Keratinocyte (primary cell): Measurements from ENCODE around the gene TAOK2.

Experiments
- EZH2 ChIP-seq: IDR thresholded peaks from one replicate; pipeline ENCODE4 v1.6.1; 2012; ENCODE audit warnings: inconsistent platforms, mild to moderate bottlenecking, low read length, moderate library complexity
- TF ChIP-seq, protein P1 (sequence below), 3 experiments: IDR thresholded peaks in 1 of 3; conservative IDR thresholded peaks in 1 of 3; optimal IDR thresholded peaks in 1 of 3; 2 replicates in 2 of 3; 3 replicates in 1 of 3; pipeline versions ENCODE3 to v1.5.1; 2011; ENCODE audit warnings: low read length in 3 of 3, mild to moderate bottlenecking in 3 of 3, moderate library complexity in 2 of 3, control low read depth in 1 of 3, inconsistent platforms in 1 of 3; ENCODE audit not compliant: insufficient read depth in 2 of 3; ENCODE audit errors: extremely low read depth in 1 of 3

DNA sequence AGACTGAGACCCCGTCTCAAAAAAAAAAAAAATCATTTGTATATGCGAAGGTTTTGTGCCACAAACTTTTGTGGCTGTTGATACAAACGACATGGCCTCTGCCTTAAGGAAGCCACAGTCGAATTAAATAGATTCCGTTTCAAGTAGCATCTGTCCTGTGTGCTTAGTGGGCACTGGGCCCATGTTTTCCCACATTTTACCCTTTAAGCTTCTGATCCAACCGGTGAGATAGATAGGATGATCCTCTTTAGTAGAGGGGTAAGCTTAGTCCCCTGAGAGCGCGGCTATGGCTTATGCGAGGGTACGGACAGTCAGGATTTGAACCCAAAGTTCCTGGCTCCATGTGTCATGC is 12.6 kb upstream of the TAOK2 start:
- TF ChIP-seq, protein P1, sequence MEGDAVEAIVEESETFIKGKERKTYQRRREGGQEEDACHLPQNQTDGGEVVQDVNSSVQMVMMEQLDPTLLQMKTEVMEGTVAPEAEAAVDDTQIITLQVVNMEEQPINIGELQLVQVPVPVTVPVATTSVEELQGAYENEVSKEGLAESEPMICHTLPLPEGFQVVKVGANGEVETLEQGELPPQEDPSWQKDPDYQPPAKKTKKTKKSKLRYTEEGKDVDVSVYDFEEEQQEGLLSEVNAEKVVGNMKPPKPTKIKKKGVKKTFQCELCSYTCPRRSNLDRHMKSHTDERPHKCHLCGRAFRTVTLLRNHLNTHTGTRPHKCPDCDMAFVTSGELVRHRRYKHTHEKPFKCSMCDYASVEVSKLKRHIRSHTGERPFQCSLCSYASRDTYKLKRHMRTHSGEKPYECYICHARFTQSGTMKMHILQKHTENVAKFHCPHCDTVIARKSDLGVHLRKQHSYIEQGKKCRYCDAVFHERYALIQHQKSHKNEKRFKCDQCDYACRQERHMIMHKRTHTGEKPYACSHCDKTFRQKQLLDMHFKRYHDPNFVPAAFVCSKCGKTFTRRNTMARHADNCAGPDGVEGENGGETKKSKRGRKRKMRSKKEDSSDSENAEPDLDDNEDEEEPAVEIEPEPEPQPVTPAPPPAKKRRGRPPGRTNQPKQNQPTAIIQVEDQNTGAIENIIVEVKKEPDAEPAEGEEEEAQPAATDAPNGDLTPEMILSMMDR (optimal IDR thresholded peaks at IDR 0.05 in 1 of 3, IDR thresholded peaks at IDR 0.05 in 1 of 3, conservative IDR thresholded peaks at IDR 0.05 in 1 of 3; ENCODE audit: extremely low read depth in 1 of 3, insufficient read depth in 2 of 3, low read length in 3 of 3) = no peak
- no peak for TF ChIP-seq EZH2
